T-helper 2 cell (primary cell): Measurements from ENCODE around the gene SYP.

Experiments
- DNase-seq, 5 experiments: peaks; one replicate each; pipeline versions ENCODE4 v3.0.0 to v3.0.0-alpha.2; 2012 to 2022
- total RNA-seq, 2 donors: gene quantifications; one replicate each; lab custom pipeline; 2026; lab: John Stamatoyannopoulos, UW

SYP gene
- total RNA-seq, result 1.3 to 2.2 reads per million in 2 donors

- peak; percentile 77 to 91 (median 81) for DNase-seq
These were observed at the start of gene SYP for GRCh38 chrX:49199906-49200771. SYP (minus strand) TSS chrX:49200193; CDS start chrX:49200186, 7 bp downstream.

GRCh38 chrX:49249616-49250015 lies 49.6 kb upstream of the SYP start:
- DNase-seq, result no peak

- DNase-seq, result no peak
These were observed 49.1 kb upstream of the SYP start for GRCh38 chrX:49249071-49249470.

- DNase-seq, result no peak
These were observed 48.2 kb upstream of the SYP start for GRCh38 chrX:49247916-49248811.

- no peak for DNase-seq
These were observed 47.4 kb upstream of the SYP start for GRCh38 chrX:49247346-49247745.

- DNase-seq, result no peak
These were observed 46.5 kb upstream of the SYP start for GRCh38 chrX:49246541-49246940.

- DNase-seq, result no peak
These were observed 44.2 kb upstream of the SYP start for GRCh38 chrX:49244207-49244606.

- no peak for DNase-seq
These were observed 43.2 kb upstream of the SYP start for GRCh38 chrX:49243166-49243565.

- no peak for DNase-seq
These were observed 42.6 kb upstream of the SYP start for GRCh38 chrX:49242545-49243066.

GRCh38 chrX:49238735-49239134 lies 38.7 kb upstream of the SYP start:
- no peak for DNase-seq

GRCh38 chrX:49237060-49237459 lies 37.1 kb upstream of the SYP start:
- DNase-seq, result no peak

GRCh38 chrX:49233887-49234555 lies 34.0 kb upstream of the SYP start:
- DNase-seq, result no peak

- DNase-seq, result no peak
These were observed 33.2 kb upstream of the SYP start, which contains the start of gene CACNA1F for GRCh38 chrX:49233176-49233575. CACNA1F (minus strand) TSS chrX:49233340; CDS start chrX:49233309, 31 bp downstream.

- no peak for DNase-seq
These were observed 32.5 kb upstream of the SYP start for GRCh38 chrX:49232525-49232924.

GRCh38 chrX:49231333-49232000 lies 31.5 kb upstream of the SYP start:
- no peak for DNase-seq

GRCh38 chrX:49230500-49231232 lies 30.7 kb upstream of the SYP start:
- peak in 4 of 5 experiments; percentile 32 to 70 (median 40) for DNase-seq

GRCh38 chrX:49228185-49228584 lies 28.2 kb upstream of the SYP start:
- no peak for DNase-seq

- DNase-seq, result no peak
These were observed 27.7 kb upstream of the SYP start for GRCh38 chrX:49227726-49228125.

- no peak for DNase-seq
These were observed 27.0 kb upstream of the SYP start for GRCh38 chrX:49226946-49227345.

GRCh38 chrX:49225858-49226257 lies 25.9 kb upstream of the SYP start:
- no peak for DNase-seq

- no peak for DNase-seq
These were observed 21.9 kb upstream of the SYP start for GRCh38 chrX:49221868-49222267.
